SIG-M5 treated with dmso at 0.1 percent for 504 hours (cell line): ENCODE measurements around the gene MARK4.
"Not testable (repeated sequence)": the region's sequence is repeated elsewhere in the genome, so short reads cannot be mapped to it uniquely, and the experiment has no call there.

Experiments
- DNase-seq: peaks from one replicate; lab custom pipeline; 2025; ENCODE audit not compliant: unreplicated experiment; lab: John Stamatoyannopoulos, UW

MARK4 gene

GRCh38 chr19:45334881-45335280 is 83.8 kb downstream of the MARK4 start:
- not testable (repeated sequence) for DNase-seq

DNA sequence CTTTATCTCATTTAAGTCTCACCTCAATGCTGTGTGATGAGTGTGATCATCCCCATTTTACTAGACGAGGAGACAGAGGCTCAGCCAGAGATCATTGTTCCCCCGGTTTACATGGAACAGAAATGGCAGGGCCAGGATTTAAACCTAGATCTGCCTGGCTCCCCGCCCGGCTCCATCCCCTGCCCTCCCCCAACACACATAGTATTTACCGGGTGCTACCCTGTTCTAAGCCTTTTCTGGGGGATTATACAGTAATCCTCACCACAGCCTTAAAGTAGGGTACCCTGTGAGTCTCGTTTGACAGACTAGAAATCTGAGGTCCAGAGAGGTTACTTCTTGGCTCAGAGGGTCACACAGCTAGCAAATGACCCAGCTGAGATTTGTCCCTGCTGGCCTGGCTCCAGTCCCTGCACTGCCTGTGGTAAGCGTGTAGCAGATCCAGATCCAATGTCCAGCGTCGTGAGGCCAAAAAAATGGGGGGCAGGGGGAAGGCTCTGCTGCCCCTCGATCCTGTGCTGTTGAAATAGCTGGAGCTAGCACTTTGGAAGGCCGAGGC is 85.7 kb downstream of the MARK4 start:
- DNase-seq, result no peak

GRCh38 chr19:45339629-45340028 is 88.6 kb downstream of the MARK4 start:
- DNase-seq, result no peak

DNA sequence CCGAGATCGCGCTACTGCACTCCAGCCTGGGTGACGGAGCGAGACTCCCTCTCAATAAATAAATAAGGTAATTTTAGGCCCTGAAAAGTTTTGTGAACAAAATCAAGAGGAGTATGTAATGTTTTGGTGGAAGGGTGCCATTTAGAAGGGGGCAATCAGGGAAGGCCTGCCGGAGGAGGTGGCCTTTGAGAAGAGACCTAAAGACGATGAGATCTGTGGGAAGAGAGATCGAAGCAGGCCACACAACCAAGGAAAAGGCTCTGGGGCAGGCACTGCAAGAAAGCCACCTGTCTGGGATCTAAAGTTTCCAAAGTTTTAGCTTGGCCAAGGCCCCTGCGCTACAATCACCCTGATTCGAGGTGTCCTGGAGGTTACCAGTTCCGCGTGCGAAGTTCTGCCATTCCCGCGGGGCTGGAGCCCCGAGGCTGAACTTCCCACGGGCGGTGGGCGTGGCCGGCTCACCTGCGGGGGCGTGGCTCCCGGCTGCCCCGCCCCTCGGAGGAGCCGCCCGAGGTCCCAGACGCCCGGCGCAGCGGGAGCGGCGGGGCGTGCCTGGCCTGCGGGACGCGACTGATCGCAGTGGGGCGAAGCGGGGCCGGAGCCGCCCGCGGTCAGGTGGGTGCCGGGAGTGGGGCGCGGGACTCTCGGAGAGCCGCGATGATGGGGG is 89.3 kb downstream of the MARK4 start, which contains the start of gene KLC3:
TSS of gene KLC3 (plus strand) at position 519 of the 667 bp plus-strand sequence. CDS start 4,792 bp downstream, outside the sequence.
- DNase-seq, result no peak

DNA sequence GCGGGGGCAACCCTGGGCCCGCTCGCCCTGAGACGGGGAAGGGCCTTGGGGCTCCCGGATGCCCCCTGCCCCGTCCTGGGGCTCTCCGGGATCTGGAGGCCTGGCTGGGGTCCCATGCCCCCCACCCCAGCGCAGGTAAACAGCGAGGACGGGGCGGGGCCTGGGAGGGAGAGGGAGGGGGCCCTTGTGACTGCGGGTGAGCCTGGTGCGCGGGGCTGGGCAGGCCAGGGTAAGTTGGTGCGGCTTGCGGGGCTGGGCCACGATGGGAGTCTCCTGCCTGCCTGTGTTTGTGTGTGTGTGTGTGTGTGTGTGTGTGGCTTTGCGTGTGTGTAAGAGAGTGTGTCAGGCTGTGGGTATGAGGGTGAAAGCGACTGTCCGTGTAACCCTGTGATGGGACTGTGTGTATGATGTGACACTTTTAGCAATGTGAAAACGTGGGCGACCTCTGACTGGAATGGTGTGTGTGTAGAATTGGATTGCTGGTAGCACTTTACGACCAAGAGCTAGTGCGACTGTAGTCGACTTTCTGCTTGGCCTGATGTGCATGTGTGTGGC is 89.9 kb downstream of the MARK4 start:
- no peak for DNase-seq

- DNase-seq, result no peak
These were observed 91.8 kb downstream of the MARK4 start for GRCh38 chr19:45342911-45343310.

DNA sequence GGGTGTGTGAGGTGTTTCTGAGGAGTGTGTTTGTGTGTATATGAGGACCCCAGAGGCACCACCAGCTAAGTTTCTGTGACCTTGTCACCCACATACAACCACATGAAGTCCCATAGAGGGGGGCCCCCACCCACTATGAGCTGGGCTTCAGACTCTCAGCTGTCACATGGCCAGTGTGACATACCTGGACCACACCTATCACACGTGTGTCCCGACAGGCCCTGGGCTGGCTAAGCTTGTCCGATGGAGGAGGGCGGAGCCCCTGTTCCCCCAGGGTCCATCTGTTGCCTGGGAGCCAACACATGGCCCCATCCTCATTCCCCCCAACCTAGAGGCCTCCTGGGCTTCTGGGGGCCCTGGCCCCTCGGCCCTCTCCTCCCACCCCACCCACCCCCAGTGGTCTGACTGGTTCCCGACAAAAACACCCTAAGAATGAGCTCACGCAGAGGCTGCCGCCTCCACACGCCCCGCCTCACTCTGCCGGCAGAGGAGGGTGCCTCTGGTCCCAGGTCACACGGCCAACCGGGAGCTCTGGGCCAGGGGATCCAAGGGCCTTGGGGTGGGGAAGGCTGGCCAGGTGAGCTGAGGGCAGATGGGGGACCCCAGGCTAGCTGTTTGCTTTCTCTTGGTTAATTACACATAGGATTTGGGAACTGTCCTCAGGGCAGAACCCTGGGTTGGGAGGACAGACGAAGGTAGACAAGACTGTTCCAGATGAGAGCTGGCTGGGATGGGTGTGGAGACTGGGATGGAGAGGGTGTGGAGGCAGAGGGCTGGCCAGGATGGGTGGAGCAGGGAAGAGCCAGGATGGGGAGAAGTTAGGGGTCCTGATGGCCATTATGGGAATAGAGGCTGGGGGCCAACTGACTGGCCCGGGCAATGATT is 93.8 kb downstream of the MARK4 start:
- no peak for DNase-seq

- no peak for DNase-seq
These were observed 94.4 kb downstream of the MARK4 start for GRCh38 chr19:45345506-45345860.

DNA sequence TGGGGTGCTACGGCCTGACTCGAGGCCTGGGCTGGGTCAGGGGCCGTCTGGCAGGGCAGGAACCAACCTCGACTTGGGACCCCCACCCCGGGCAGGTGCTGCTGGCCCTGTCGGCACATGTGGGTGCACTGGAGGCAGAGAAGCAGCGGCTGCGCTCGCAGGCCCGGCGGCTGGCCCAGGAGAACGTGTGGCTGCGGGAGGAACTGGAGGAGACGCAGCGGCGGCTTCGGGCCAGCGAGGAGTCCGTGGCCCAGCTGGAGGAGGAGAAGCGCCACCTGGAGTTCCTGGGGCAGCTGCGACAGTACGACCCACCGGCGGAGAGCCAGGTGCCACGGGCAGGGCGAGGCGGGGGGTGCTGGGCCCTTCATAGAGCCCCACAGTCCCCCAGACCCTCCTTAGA is 95.4 kb downstream of the MARK4 start:
- no peak for DNase-seq

GRCh38 chr19:45347570-45348366 is 96.7 kb downstream of the MARK4 start:
- DNase-seq, result no peak

- DNase-seq, result no peak
These were observed 97.5 kb downstream of the MARK4 start for GRCh38 chr19:45348367-45349125.

DNA sequence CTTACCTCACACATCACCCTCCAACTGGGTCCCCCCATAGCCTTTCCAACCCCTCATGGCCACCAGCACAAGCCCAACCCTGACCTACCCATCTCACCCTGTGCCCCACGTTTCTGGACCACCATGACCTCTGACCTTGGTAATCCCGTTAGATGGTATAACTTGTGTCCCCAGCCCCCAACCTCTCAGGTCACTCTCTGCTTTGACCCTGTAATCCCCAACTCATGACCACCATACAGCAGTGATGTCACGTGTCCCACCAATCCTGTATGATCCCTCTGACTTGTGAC is 98.0 kb downstream of the MARK4 start:
- no peak for DNase-seq

DNA sequence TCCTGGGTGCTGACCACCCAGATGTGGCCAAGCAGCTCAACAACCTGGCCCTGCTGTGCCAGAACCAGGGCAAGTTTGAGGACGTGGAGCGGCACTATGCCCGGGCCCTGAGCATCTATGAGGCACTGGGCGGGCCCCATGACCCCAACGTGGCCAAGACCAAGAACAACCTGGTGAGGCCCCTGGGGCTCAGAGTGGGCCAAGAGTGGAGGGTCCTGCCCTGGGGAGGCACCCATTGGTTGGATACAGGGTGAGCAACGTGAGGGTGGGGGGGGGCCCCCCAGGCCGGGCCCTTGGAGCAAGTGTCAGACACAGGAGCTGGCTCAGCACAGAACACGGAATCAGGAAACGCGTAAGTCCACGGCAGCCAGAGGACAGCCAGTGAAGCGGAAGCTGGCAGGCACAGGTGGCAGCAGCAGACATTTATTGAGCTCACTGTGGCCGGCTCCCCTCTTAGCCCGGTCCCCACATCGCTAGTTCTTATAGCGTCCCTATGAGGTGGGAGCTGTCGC is 98.4 kb downstream of the MARK4 start:
- DNase-seq, result no peak

- DNase-seq, result no peak
These were observed 99.5 kb downstream of the MARK4 start for GRCh38 chr19:45350477-45351058.

DNA sequence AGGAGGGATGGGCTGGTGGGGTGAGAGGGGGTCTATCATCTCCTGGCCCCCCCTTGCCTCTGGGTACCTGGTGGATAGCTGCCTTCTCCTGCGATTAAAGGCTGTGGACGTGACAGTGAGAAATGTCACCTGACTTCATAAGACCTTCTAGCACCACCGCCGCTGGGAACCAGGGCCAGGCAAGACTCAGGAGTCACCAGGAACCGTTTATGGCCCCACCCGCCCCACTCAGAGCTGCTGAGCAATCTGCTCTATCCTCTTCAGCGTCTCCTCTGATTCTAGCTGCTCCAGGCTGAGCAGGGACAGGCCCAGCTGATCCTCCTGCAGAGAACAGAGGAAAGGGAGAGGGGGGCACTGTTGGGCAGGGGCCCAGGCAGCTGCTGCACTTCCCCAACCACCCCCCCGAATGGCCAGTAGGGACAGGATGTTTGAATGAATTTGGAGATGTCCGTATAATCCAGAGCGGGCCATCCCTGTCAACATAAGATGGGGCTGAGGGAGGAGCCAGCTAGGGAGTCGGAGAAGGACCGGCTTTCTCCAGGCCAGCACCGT is 100.4 kb downstream of the MARK4 start:
- DNase-seq, result no peak

- no peak for DNase-seq
These were observed 101.0 kb downstream of the MARK4 start for GRCh38 chr19:45352062-45352461.

GRCh38 chr19:45352471-45352870 is 101.4 kb downstream of the MARK4 start:
- DNase-seq, result no peak

DNA sequence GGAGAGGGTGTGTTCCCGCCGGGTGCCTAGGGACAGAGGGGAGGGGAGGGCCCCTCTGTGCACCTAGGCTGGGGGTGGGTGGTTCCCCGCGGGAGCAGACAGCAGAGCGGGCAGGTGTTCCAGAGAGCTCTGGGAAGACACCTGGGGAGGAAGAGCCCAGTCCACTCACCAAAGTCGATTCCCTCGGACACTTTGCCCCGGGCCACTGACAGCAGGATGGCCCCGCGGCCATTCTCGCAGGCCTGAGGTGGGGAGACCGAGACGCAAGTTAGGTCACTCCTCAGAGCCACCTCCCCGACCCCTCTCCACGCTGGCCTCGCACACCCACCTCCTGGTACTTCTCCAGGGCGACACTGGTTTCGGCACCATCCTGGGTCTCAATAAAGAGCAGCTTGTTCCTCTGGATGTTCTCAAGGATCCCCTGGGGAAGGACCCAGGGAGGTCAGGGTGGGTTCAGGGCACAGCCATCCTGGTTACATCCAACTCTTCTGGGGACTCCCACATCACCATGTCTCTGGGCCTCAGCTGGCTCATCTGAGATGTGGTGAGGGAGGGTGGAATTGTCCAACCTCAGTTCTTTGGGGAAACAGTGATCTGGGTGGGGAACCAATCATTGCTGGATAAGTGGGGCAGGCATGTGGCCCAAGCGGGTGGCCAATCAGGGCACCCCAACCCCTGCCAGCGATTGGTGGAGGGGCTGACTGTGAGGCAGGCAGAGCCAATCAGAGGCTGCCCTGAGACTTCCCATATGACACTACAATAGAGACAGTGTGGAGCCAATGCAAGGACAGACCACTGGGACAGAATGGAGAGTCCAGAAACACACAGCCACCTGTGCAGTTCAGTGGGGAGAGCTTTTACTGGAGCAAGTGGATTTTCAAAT is 102.1 kb downstream of the MARK4 start:
- no peak for DNase-seq
